ENCODE data around the gene STAT4.

Gene STAT4

GRCh38 chr2:191176305-191176704 lies 25.5 kb upstream of the STAT4 start:
- DNase-seq (ENCODE audit: low read depth): no peak
- no peak for TF ChIP-seq CTCF (IDR thresholded peaks at IDR 0.05; ENCODE audit: low read length, missing control alignments)
- no peak overlapping the region for H3K4me3 ChIP-seq (replicated peaks; ENCODE audit: low read depth, low read length)

- H3K4me3 ChIP-seq (replicated peaks; ENCODE audit: low read depth, low read length): no peak overlapping the region
- TF ChIP-seq CTCF (IDR thresholded peaks at IDR 0.05; ENCODE audit: low read length, missing control alignments): no peak
- no peak for DNase-seq (ENCODE audit: low read depth)
Measured at GRCh38 chr2:191174442-191174841, 23.6 kb upstream of the STAT4 start.

- no peak for TF ChIP-seq CTCF (IDR thresholded peaks at IDR 0.05; ENCODE audit: low read length, missing control alignments)
- H3K4me3 ChIP-seq (replicated peaks; ENCODE audit: low read depth, low read length): no peak overlapping the region
- DNase-seq (ENCODE audit: low read depth): no peak
Measured at GRCh38 chr2:191173206-191173605, 22.4 kb upstream of the STAT4 start.

- peak; percentile 95 for DNase-seq (ENCODE audit: low read depth)
- H3K4me3 ChIP-seq (replicated peaks; ENCODE audit: low read depth, low read length): no peak overlapping the region
- no peak for TF ChIP-seq CTCF (IDR thresholded peaks at IDR 0.05; ENCODE audit: low read length, missing control alignments)
Measured at GRCh38 chr2:191171708-191172355, 21.0 kb upstream of the STAT4 start.

GRCh38 chr2:191171286-191171685 lies 20.5 kb upstream of the STAT4 start:
- TF ChIP-seq CTCF (IDR thresholded peaks at IDR 0.05; ENCODE audit: low read length, missing control alignments): no peak
- DNase-seq (ENCODE audit: low read depth): no peak
- no peak overlapping the region for H3K4me3 ChIP-seq (replicated peaks; ENCODE audit: low read depth, low read length)

- TF ChIP-seq CTCF (IDR thresholded peaks at IDR 0.05; ENCODE audit: low read length, missing control alignments): no peak
- no peak for DNase-seq (ENCODE audit: low read depth)
- no peak overlapping the region for H3K4me3 ChIP-seq (replicated peaks; ENCODE audit: low read depth, low read length)
Measured at GRCh38 chr2:191170773-191171172, 20.0 kb upstream of the STAT4 start.

GRCh38 chr2:191170301-191170636 lies 19.5 kb upstream of the STAT4 start:
- no peak overlapping the region for H3K4me3 ChIP-seq (replicated peaks; ENCODE audit: low read depth, low read length)
- DNase-seq (ENCODE audit: low read depth): no peak
- TF ChIP-seq CTCF (IDR thresholded peaks at IDR 0.05; ENCODE audit: low read length, missing control alignments): no peak

All from fibroblast of pulmonary artery (primary cell).